Measurements from ENCODE around the gene CTTNBP2.

The CTTNBP2 gene

GRCh38 chr7:117869374-117869773 is 3.9 kb downstream of the CTTNBP2 start:
- no peak for DNase-seq (ENCODE audit: insufficient read length)
- TF ChIP-seq TAF1 (IDR thresholded peaks at IDR 0.05; ENCODE audit: borderline replicate concordance, low read depth, low read length) (no peak), POLR2A (IDR thresholded peaks at IDR 0.05; ENCODE audit: low read depth, low read length) (no peak), POLR2AphosphoS5 (IDR thresholded peaks at IDR 0.05; ENCODE audit: low read depth, low read length) (no peak)

GRCh38 chr7:117863618-117864017 is 9.6 kb downstream of the CTTNBP2 start:
- DNase-seq (ENCODE audit: insufficient read length) (no peak), FAIRE-seq (no peak)
- TF ChIP-seq TAF1 (IDR thresholded peaks at IDR 0.05; ENCODE audit: borderline replicate concordance, low read depth, low read length) (no peak), POLR2AphosphoS5 (IDR thresholded peaks at IDR 0.05; ENCODE audit: low read depth, low read length) (no peak), POLR2A (IDR thresholded peaks at IDR 0.05; ENCODE audit: low read depth, low read length) (no peak)

More at GRCh38 chr7:117869374-117869773, 3.9 kb downstream of the CTTNBP2 start:
- FAIRE-seq, result no peak

DNA sequence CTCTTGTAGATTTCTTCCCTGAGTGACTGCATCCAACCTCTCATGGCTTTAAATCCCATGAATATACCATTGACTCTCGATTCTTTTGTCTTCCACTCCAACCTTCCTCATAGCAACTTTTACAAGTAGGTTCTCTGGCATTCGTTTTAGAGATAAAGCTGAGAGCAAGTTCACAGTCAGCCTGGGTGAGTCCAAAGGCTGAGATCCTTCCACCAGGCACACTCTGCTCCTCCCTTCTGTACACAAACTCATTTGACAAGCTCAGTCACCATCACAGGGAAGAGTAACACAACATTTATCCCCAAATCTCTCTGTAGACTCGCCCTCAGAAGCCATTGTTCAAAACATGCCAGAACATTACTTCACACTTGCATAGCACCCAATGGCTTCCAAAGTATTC is 10.9 kb downstream of the CTTNBP2 start:
- DNase-seq (ENCODE audit: insufficient read length), result no peak
- no peak for FAIRE-seq
- TF ChIP-seq TAF1 (IDR thresholded peaks at IDR 0.05; ENCODE audit: borderline replicate concordance, low read depth, low read length), result no peak
- TF ChIP-seq POLR2AphosphoS5 (IDR thresholded peaks at IDR 0.05; ENCODE audit: low read depth, low read length), result no peak
- TF ChIP-seq POLR2A (IDR thresholded peaks at IDR 0.05; ENCODE audit: low read depth, low read length), result no peak

GRCh38 chr7:117859246-117859812 is 13.9 kb downstream of the CTTNBP2 start:
- FAIRE-seq (no peak), DNase-seq (ENCODE audit: insufficient read length) (no peak)
- no peak for TF ChIP-seq POLR2AphosphoS5 (IDR thresholded peaks at IDR 0.05; ENCODE audit: low read depth, low read length)
- no peak for TF ChIP-seq POLR2A (IDR thresholded peaks at IDR 0.05; ENCODE audit: low read depth, low read length)
- no peak for TF ChIP-seq TAF1 (IDR thresholded peaks at IDR 0.05; ENCODE audit: borderline replicate concordance, low read depth, low read length)

- DNase-seq (ENCODE audit: insufficient read length) (no peak), FAIRE-seq (no peak)
- TF ChIP-seq POLR2A (IDR thresholded peaks at IDR 0.05; ENCODE audit: low read depth, low read length) (no peak), TAF1 (IDR thresholded peaks at IDR 0.05; ENCODE audit: borderline replicate concordance, low read depth, low read length) (no peak), POLR2AphosphoS5 (IDR thresholded peaks at IDR 0.05; ENCODE audit: low read depth, low read length) (no peak)
Observed at GRCh38 chr7:117858712-117859111, 14.5 kb downstream of the CTTNBP2 start.

DNA sequence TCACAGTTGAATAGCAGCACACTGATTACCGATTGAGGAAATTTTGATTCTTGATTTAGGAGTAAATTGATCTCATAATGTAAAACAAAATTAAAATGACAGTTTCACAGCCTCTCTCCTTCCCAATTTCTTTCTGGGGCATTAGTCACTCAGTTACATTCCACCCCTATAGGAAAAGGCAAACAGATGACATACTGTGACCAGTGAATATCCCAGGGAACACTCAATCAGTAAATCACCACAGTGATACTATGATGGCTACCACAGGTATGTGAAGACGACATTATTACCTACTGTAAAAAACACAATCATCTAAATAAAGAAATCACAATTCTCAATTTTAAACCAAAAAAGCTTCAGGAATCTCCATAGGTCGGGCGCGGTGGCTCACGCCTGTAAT is 15.5 kb downstream of the CTTNBP2 start:
- DNase-seq (ENCODE audit: insufficient read length) (no peak), FAIRE-seq (no peak)
- TF ChIP-seq TAF1 (IDR thresholded peaks at IDR 0.05; ENCODE audit: borderline replicate concordance, low read depth, low read length) (no peak), POLR2AphosphoS5 (IDR thresholded peaks at IDR 0.05; ENCODE audit: low read depth, low read length) (no peak), POLR2A (IDR thresholded peaks at IDR 0.05; ENCODE audit: low read depth, low read length) (no peak)

- DNase-seq (ENCODE audit: insufficient read length), result no peak
- no peak for FAIRE-seq
- TF ChIP-seq TAF1 (IDR thresholded peaks at IDR 0.05; ENCODE audit: borderline replicate concordance, low read depth, low read length) (no peak), POLR2A (IDR thresholded peaks at IDR 0.05; ENCODE audit: low read depth, low read length) (no peak), POLR2AphosphoS5 (IDR thresholded peaks at IDR 0.05; ENCODE audit: low read depth, low read length) (no peak)
Observed at GRCh38 chr7:117856196-117856595, 17.0 kb downstream of the CTTNBP2 start.

- no peak for DNase-seq (ENCODE audit: insufficient read length)
- no peak for FAIRE-seq
- no peak for TF ChIP-seq TAF1 (IDR thresholded peaks at IDR 0.05; ENCODE audit: borderline replicate concordance, low read depth, low read length)
- no peak for TF ChIP-seq POLR2AphosphoS5 (IDR thresholded peaks at IDR 0.05; ENCODE audit: low read depth, low read length)
- TF ChIP-seq POLR2A (IDR thresholded peaks at IDR 0.05; ENCODE audit: low read depth, low read length), result no peak
Observed at GRCh38 chr7:117854186-117854585, 19.1 kb downstream of the CTTNBP2 start.

DNA sequence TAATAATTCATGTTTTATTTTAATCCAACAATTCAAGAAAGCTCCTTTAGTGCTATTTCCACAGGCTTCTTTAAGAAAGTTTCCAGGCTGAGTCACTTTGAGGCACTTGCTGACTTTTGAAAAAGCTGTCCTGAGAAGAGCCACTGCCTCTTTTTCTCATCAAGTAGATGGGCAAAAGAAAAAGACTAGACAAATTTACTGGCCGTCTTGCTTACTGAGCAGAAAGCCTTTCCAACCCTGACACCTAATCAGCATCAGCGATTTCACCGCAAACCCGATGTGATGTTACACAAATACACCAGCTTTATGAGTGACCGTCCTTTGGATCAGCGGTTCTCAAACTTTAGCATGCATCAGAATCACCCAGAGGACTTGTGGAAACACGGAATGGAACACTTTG is 24.3 kb downstream of the CTTNBP2 start:
- DNase-seq (ENCODE audit: insufficient read length) (no peak), FAIRE-seq (no peak)
- TF ChIP-seq TAF1 (IDR thresholded peaks at IDR 0.05; ENCODE audit: borderline replicate concordance, low read depth, low read length), result no peak
- TF ChIP-seq POLR2A (IDR thresholded peaks at IDR 0.05; ENCODE audit: low read depth, low read length), result no peak
- no peak for TF ChIP-seq POLR2AphosphoS5 (IDR thresholded peaks at IDR 0.05; ENCODE audit: low read depth, low read length)

- FAIRE-seq, result no peak
- no peak for DNase-seq (ENCODE audit: insufficient read length)
- TF ChIP-seq POLR2A (IDR thresholded peaks at IDR 0.05; ENCODE audit: low read depth, low read length) (no peak), POLR2AphosphoS5 (IDR thresholded peaks at IDR 0.05; ENCODE audit: low read depth, low read length) (no peak), TAF1 (IDR thresholded peaks at IDR 0.05; ENCODE audit: borderline replicate concordance, low read depth, low read length) (no peak)
Observed at GRCh38 chr7:117844678-117845077, 28.6 kb downstream of the CTTNBP2 start.

DNA sequence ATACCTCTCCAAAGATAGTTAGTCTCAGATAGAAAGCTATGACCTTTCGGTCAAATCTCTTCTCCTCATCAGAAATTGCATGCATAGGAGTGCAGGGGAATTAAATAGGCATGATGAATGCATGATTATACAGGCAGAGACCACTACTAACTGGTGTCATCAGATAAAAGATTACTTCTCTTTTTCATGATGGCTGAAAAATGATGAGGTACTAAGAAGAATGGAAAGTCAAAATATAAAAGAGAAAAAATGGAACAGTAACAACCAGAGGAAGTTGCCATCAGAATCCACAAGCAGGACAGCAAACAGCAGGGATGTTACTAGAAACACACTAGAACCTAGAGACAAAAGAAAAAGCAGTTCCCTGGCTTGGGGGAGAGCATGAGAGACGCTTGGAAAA is 31.6 kb downstream of the CTTNBP2 start:
- TF ChIP-seq POLR2A (IDR thresholded peaks at IDR 0.05; ENCODE audit: low read depth, low read length) (no peak), POLR2AphosphoS5 (IDR thresholded peaks at IDR 0.05; ENCODE audit: low read depth, low read length) (no peak), TAF1 (IDR thresholded peaks at IDR 0.05; ENCODE audit: borderline replicate concordance, low read depth, low read length) (no peak)
- DNase-seq (ENCODE audit: insufficient read length) (no peak), FAIRE-seq (no peak)

DNA sequence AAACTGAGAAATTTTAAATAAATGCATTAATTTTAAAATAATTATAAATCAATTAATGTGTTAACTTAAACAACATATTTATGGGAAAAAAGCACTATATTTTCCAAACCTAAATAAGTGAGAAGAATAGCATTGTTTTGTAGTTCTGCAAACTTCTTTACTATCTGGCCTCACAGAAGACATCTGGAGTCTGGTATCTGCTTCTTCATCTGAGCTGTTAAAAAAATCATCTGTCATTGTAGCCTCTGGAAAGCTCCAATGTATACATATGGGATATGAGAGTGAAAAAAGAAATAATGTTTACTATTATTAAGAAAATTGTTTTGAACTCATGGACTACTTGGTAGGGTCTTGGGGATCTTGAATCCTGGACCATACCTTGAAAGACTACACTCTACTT is 32.2 kb downstream of the CTTNBP2 start:
- TF ChIP-seq TAF1 (IDR thresholded peaks at IDR 0.05; ENCODE audit: borderline replicate concordance, low read depth, low read length) (no peak), POLR2A (IDR thresholded peaks at IDR 0.05; ENCODE audit: low read depth, low read length) (no peak), POLR2AphosphoS5 (IDR thresholded peaks at IDR 0.05; ENCODE audit: low read depth, low read length) (no peak)
- FAIRE-seq (no peak), DNase-seq (ENCODE audit: insufficient read length) (no peak)

Measured in GM12892 (cell line).